Measurements from ENCODE around the gene PATJ.

DNA sequence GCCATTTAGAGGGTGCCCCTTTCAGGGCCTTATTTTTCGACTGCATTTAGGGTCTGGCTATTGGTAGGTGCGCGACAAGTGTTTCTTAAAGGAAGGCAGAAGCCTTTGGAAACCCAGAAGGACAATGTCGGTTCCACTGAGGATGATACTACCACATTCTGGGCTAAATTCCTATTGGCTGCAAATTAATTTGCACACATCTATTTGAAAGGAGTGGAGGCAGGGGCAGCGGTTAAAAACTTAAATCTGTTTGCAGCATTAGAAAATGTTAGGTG lies 1.1 kb downstream of the PATJ start:
- TF ChIP-seq, protein P1, sequence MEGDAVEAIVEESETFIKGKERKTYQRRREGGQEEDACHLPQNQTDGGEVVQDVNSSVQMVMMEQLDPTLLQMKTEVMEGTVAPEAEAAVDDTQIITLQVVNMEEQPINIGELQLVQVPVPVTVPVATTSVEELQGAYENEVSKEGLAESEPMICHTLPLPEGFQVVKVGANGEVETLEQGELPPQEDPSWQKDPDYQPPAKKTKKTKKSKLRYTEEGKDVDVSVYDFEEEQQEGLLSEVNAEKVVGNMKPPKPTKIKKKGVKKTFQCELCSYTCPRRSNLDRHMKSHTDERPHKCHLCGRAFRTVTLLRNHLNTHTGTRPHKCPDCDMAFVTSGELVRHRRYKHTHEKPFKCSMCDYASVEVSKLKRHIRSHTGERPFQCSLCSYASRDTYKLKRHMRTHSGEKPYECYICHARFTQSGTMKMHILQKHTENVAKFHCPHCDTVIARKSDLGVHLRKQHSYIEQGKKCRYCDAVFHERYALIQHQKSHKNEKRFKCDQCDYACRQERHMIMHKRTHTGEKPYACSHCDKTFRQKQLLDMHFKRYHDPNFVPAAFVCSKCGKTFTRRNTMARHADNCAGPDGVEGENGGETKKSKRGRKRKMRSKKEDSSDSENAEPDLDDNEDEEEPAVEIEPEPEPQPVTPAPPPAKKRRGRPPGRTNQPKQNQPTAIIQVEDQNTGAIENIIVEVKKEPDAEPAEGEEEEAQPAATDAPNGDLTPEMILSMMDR (IDR thresholded peaks at IDR 0.05; ENCODE audit: extremely low read depth in 1 of 2, insufficient read depth in 1 of 2, low read depth in 1 of 2, low read length in 2 of 2), result no peak
- TF ChIP-seq POLR2AphosphoS5 (IDR thresholded peaks at IDR 0.05; ENCODE audit: insufficient read depth, low read depth, low read length) (no peak), POLR2A (IDR thresholded peaks at IDR 0.05; ENCODE audit: low read depth, low read length) (no peak), JUN (IDR thresholded peaks at IDR 0.05; ENCODE audit: borderline replicate concordance, insufficient read depth, insufficient read length, low read depth) (no peak)

Measured in endothelial cell of umbilical vein (primary cell).